Measurements from ENCODE around the gene TNK2. TPM values are rescaled to one million over a fixed set of nuclear protein-coding genes. Genes with fewer than 3 reads are reported as not detected.

The TNK2 gene
- total RNA-seq, 4 donors from 2014 or later: 18.4 to 45.7 (median 42.8) TPM

GRCh38 chr3:195870937-195871336 lies 37.4 kb downstream of the TNK2 start:
- no peaks in the 10 kb centered on the region for H3K9me3 ChIP-seq
- TF ChIP-seq CTCF (IDR thresholded peaks at IDR 0.05) (no peak), POLR2A (IDR thresholded peaks at IDR 0.05) (no peak)
- intact Hi-C loops (cut with DNase I): no loop called here
- H3K4me1 ChIP-seq: peaks cover 0 to 37% (median 5%) of the 10 kb centered on the region in 3 donors
- no peaks in the 10 kb centered on the region for H3K27me3 ChIP-seq
- DNase-seq: no peak
- H3K36me3 ChIP-seq: peaks cover 22 to 91% (median 28%) of the 10 kb centered on the region in 3 donors
- H3K27ac ChIP-seq: peak overlapping the region in 3 of 4 donors; percentile 30 to 48 (median 46)
- no peak overlapping the region for H3K4me3 ChIP-seq
- 100% methylated on average over 1 of the region's 12 CpGs for WGBS, 2 donors

- DNase-seq: no peak
- Histone ChIP-seq H3K27me3 (no peaks in the 10 kb centered on the region), H3K4me1 (peaks cover 0 to 32% (median 5%) of the 10 kb centered on the region in 3 donors), H3K9me3 (no peaks in the 10 kb centered on the region), H3K36me3 (peaks cover 22 to 91% (median 28%) of the 10 kb centered on the region in 3 donors), H3K27ac (peak overlapping the region in 3 of 4 donors; percentile 46 to 53 (median 48)), H3K4me3 (no peak overlapping the region)
- WGBS, 2 donors: 52 to 100% methylated on average over 4 to 6 of the region's 7 CpGs
- TF ChIP-seq CTCF (IDR thresholded peaks at IDR 0.05) (no peak), POLR2A (IDR thresholded peaks at IDR 0.05) (no peak)
- intact Hi-C loops (cut with DNase I): no loop called here
Observed at GRCh38 chr3:195870442-195870841, 37.9 kb downstream of the TNK2 start.

GRCh38 chr3:195869413-195870001 lies 38.8 kb downstream of the TNK2 start:
- Histone ChIP-seq H3K27ac (peak overlapping the region in 2 of 4 donors; percentile 13 to 53), H3K4me3 (no peak overlapping the region), H3K4me1 (peaks cover 0 to 32% (median 5%) of the 10 kb centered on the region in 3 donors), H3K27me3 (no peaks in the 10 kb centered on the region), H3K9me3 (no peaks in the 10 kb centered on the region), H3K36me3 (peaks cover 22 to 92% (median 28%) of the 10 kb centered on the region in 3 donors)
- no peak for TF ChIP-seq CTCF (IDR thresholded peaks at IDR 0.05)
- no peak for TF ChIP-seq POLR2A (IDR thresholded peaks at IDR 0.05)
- intact Hi-C loops (cut with DNase I): no loop called here
- 82 to 88% methylated on average over 22 to 28 of the region's 31 CpGs for WGBS, 2 donors
- no peak for DNase-seq

GRCh38 chr3:195868866-195869412 lies 39.4 kb downstream of the TNK2 start:
- peaks cover 22 to 89% (median 28%) of the 10 kb centered on the region in 3 donors for H3K36me3 ChIP-seq
- H3K27me3 ChIP-seq: no peaks in the 10 kb centered on the region
- intact Hi-C loops (cut with DNase I): no loop called here

More at GRCh38 chr3:195868866-195869412, 39.4 kb downstream of the TNK2 start:
- Histone ChIP-seq H3K9me3 (no peaks in the 10 kb centered on the region), H3K4me3 (no peak overlapping the region), H3K4me1 (peaks cover 3 to 33% (median 9%) of the 10 kb centered on the region in 3 donors), H3K27ac (no peak overlapping the region)
- 100% methylated on average over 2 of the region's 30 CpGs; no CpG with 5 or more reads in 1 of the 2 donors for WGBS, 2 donors
- TF ChIP-seq POLR2A (IDR thresholded peaks at IDR 0.05) (no peak), CTCF (IDR thresholded peaks at IDR 0.05) (no peak)
- no peak for DNase-seq

Data from esophagus squamous epithelium (tissue), 5 donors.